GM21723 (cell line): ENCODE measurements around the gene TUT1.

Experiments used
- ATAC-seq: cut with Tn5 transposase; IDR thresholded peaks from one replicate; pipeline ENCODE4 v1.9.1; 2021; ENCODE audit warnings: mild to moderate bottlenecking, moderate library complexity; ENCODE audit not compliant: unreplicated experiment

Gene TUT1

DNA sequence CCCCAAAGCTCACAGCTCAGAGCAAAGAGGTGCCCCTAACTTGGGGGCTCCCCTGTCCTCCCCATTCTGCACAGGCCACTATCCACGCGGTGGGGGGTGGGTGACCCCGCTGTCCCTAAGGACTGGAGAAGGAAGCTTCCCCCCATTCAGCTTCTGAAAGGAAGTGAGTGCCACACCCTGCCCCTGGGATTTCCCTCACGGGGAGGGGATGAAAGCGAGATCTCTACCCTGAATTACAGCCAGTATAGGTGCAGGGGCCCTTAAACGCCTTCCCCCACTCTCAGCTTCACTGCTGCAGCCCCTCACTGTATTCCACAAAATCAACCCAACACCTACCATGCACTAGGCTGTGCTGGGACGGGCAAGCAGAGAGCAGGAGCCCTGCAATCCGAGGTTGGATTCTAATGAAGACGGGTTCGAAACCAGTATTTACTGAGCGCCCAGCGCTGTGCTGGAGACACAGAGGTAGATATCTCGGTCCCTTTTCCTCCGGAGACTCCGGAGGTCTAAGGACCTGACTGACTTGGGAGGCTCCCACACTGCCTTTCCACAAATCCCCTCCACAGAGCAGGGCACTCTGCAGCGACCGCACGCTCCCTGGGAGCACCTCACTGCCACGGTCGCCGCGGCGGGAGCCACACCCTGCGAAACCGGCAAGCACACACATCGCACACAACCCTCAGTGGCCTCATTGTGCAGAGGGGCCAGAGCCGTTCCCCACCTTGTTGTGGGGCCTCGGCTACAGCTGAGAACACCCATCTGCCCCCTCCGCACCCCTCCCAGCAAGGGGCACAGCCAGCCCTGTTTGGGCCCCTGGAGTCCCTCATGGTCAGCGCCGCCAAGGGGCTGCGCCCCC is 46.5 kb downstream of the TUT1 start:
- ATAC-seq: no peak

DNA sequence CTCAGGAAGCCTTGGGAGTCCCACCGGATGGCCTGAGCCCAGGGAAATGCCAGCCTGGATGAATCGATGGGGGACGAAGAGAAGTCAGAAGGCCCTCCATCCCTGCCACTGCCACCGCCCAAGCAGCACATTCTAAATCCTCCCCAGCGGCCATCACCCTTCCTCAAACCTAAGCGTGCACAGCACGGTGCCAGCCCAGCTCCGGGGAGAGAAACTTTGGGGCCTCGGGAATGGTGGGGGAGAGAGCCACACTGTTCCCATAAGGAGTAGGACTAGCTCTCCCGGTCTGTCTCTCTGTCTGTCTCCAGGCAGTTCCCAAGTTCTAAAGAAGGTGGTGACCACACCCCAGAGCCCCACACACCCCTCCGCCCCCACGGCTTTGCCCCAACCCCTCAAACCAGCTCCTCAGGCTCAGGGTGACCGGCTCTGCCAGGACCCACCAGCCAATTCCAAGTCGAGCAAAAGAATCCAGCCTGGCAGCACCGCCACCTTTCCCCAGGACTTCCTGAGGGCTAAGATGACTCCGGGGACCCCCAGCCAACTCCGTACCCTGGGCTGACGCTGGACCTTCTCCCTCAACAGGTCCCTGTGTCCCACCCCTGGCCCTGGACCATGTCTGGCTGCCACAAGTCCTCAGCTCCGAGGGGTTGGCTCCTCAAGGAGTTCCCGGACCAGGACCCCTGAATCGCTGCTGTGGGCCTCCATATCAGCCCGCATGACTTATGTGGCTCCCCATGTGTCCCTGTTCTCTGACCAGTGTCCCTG is 47.5 kb downstream of the TUT1 start:
- no peak for ATAC-seq

DNA sequence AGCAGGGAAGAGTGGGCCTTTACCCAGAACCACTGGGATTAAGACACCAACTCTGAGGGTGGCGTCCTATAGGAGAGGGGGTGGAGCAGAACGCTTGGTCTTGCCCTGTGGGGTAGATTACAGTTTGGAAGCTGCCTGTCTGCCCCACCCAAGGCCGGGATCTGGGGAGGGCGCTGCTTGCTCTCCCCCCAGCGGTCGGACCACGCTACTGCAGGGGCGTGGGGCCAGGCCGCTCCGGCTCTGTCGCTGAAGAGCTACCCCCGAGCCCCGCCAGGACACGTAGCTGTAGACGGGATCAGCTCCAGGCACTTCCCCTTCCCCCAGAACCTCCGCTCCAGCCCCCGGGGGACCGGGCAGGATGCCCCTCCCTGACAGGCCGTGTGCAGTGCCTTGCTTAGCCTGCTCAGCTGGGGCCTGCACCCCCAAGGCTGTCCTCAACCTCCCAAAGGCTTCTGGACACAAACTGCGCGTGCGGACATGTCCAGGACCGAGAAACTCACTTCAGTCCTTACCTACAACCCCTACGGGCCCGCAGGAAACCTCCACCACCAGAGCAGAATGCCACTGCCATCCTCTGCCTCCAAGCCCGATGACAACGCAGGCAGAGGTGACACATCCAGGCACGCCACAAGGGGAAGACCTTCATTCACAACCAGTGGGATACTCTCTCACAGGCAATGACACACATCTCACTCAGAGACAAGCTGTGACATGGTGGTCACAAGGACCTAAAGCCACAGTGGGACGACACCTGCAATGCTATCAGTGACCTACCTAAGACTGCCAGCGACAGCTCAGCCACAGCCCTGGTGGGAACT is 48.4 kb downstream of the TUT1 start:
- ATAC-seq: no peak

DNA sequence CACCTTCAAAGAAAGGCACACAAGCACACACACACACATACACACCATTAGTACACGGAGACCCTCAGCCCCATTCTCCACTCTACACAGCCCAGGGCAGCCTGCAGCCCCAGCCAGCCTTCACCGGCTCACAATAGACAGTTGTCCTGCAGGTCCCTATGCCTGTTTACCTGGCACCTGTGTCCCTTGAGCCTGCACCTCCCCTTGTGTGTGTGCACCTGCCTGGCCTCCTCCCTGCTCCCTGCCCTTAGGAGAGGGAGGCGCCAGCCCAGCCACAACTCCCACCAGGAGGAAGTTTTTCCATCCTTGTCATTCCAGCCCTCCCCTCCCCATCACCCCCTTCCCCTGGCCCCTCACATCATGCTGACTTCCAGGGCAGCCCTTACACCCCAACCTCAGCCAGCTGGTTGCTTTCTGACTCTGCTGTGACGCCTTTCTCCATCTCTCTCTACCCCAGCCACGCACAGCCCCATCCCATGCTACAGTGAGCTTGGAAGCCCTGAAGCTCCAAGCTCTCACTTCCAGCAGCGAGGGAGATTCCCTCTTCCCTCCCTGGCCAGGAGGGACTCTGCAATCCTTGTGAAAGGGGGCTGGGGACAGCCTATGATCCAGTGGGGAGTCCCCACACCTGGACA is 49.1 kb downstream of the TUT1 start:
- no peak for ATAC-seq

DNA sequence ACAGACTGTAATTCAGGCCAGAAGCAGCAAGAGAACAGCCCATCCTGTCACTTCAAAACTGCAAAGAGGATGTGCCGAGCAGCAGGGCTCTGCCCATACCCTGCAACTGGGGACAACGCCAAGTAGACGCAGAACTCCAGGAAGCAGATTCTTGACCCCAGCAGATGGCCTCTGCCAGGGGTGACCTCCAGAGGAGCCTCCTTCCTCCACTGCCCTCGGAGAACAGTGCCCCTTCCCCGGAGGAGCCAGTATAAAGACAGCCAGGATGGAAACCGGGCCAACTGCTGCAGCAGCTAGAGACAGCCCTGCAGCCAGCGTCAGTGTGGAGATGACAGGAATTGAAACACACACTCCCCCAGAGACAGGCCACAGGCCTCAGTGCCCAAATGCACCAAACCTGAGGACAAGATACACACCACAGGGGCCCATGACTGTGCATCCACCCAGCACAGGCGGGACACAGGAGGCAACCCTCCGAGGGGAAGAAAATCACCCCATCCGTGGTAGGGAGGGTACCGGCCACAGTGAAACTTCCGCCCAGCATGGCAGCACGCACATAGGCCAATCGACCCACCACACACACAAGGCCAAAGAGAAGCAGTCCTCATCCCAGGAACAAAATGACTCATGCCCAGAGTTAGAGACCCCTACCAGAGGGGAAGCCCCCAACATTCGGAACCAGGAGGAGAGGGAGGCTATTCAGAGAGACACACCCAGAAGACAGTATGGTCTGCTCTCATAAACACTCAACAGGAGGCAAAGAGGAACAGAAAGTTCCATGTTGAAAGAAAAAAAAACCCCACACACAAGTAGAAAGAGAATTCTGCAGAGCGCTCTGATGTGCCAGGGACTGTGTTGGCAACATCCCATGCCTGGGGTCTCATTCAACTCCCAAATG is 50.3 kb downstream of the TUT1 start:
- peak; percentile 54 for ATAC-seq

DNA sequence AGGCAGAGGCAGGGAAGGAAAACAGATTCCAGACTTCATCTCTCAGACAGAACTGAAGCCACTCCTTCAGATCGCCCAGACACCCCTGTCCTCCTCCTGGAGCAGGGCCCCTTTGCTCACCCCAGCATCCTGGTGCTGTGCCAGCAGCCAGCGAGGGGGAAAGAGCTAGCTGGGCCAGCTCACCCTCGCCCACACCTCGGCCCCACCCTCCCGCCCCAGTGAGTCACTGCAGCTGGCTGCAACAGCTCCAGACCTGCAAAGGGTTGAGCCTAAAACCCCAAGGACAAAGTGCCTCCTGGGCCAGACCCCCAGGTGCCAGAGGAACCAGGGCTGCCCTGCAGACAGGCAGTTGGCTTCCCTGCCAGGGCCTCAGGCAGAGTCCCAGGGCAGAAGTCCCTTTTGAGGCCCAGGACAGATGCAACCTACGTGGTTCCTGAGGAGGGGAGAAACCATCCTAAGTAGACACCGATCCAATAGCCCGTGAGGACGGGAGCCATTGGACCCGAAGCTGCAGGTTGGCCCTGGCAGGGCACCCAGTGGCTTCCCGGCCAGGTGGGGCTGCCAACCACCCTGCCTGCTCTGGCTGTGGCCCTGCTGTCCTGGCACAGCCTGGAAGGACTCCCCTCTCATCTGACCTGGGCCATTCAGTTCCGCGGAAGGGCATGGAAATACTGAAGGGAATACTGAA is 51.9 kb downstream of the TUT1 start:
- ATAC-seq: no peak

DNA sequence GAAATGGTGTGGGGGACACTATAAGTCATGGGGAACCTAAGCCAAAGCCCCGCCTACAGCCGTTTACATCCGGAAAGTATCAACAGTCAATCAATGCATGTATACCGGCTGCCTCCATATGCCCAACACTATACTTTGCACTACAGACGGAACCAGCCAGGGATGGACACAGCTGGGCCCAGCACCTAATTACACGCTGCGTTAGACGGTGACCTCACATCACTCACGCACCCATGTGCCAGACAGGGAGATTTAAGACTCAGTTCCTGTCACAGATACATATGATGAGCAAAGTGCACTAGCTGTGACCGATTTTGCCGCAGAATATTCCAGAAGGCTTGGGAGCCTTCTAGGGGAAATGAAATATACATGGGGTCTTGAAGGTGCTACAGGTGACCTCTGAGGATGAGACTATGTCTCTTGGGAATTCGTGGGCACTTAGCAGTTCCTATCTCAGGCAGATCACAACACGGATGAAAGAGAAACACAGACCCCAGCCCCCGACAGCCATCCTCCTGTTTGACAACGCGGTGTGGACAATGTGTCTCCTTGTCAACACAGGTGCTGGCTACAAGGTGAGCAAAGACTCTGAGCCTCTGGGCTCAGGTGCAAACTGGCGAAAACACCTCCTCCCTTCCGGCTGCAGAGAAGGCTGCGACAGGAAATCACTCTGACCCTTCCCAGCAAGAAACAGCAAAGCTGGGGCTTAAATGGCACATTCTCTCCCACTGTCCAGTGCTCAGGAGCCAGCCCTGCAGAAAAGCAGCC is 52.7 kb downstream of the TUT1 start:
- ATAC-seq: no peak

DNA sequence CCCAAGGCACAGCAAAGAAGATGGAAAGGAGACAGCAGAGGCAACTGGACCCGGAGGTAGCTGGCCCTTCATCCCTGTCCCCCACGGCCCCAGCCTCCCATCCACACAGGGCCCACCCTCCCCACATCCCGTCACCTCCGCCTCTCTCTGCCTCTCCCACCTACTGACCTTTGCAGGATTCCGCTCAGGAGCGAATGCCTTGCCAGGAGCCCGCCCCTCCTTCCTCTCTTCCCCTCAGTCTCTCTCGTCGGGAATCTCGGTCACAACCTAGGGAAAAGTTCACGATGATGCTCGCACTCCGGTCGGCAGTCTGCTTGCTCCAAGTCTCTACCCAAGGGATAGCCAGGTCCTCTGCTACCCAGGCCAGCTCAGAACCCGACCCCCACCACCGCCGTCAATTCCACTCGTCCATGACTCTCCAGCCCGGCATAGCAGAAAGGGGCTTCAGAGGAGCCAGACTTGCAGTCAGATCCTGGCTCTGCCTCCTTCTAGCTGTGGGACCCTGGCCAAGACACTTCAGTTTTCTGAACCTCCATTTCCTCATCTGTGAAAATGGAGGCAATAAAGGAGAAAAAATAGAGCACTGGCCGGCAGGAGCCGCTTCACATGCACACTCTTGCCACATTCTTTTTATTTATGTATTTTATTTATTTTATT is 54.9 kb downstream of the TUT1 start:
- no peak for ATAC-seq

DNA sequence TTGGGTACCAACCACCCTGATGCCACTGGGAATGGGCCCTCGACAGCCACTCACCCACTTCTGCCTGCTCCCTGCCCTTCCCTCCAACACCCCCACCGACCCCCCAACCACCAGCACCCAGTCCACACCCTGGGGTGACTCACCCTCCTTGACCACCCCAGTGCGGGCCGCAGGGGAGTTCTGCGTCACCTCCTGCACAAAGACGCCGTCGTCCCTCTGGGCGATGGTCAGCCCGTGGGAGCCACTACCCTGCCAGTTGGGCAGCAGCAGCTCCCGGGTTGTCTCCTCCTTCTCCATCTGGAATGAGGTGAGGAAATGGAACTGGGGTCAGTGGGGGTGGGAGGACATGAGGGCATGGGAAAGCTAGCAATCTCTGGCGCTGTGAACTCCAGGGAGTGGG is 55.5 kb downstream of the TUT1 start:
- no peak for ATAC-seq

DNA sequence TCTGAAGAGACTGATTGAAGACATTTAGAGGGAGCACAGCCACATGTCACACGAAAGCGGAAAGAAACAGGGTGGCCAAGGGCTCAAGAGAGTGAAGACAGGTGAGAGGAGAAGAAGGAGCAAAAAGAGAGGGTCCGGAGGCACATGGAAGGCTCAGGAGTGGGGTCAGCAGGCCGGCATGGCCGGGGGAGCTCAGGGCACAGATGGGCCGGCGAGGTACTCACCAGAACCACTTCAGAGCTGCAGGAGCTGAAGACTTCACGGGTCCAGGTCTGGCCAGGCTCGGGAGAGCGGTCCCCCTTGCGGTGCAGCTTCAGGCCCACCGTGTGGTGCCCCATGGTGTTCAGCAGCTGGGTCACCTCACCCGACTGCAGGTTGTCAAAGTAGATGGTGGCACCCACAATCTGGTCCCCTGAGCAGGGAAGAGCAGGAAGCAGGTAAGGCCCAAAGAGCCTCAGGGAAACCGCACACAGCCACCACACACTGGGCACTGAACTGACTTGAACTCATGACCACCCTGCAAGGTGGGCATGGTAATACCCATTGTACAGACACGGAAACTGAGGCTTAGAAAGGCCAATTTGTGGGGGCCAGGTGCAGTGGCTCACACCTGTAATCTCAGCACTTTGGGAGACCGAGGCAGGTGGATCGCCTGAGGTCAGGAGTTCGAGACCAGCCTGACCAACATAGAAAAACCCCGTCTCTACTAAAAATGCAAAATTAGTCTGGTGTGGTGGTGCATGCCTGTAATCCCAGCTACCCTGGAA is 56.4 kb downstream of the TUT1 start:
- no peak for ATAC-seq

DNA sequence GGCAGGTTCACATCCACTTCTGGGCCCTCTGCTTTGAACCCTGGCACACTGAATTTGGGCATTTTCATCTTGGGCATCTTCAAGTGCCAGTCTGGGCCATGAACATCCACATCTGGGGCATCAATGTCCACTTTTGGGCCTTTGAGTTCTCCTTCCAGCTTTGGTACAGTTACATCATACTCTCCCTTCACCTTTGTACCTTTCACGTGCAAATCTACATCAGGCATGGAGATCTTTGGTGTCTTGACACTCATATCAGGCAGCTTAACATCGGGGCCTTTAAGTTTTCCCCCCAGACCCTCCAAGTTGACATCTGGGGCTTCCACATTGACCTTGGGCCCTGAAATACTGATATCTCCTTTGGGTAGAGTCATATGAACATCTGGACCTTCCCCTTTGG is 59.2 kb downstream of the TUT1 start:
- ATAC-seq: no peak
